ENCODE results near the gene MTHFD2L.
"Not testable (repeated sequence)": the region's sequence is repeated elsewhere in the genome, so short reads cannot be mapped to it uniquely, and the experiment has no call there.

MTHFD2L gene

GRCh38 chr4:74190919-74191397 lies 33.0 kb downstream of the MTHFD2L start:
- no peak for DNase-seq

DNA sequence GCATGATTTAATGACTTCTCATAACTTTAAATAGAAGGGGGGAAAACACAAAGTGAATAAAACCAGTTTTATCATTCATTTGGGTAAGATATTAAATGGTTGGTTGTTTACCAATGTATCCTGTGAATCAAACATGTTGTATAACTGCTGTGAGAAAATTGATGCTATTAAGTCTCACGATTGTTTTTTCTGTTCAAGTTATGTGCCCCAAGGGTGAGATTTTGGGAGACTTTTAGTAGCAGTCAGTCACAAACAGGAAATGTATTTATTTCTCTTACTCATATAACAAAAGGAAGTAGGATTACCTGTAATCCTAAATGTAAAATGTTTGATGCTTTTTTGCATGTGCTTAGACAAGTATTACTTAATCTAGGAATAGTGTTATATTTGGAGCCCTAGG lies 39.2 kb downstream of the MTHFD2L start:
- DNase-seq: no peak

DNA sequence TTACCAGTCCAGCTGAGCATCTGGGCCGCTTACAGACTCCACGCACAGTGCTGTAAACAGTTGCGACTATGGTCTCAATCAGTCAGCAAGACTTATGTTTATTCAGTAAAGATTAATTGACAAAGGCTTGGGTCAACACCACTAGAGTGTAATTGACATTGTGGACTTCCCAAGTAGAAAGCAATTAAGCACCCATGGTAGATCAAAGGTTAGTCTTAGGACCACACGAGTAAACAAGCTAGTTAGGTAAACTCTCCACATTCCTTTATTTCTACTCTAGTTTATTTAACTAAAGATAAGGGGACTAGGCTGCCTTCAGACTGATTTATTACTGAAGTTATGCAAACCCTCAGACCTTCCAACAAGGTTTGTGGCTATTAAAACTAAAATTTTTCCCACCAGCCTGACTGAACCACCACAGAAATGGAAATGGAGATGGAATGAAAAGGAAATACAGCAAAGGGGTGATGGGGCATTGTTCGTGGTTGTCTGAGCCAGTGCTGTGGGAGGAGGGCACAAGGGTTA lies 44.2 kb downstream of the MTHFD2L start:
- no peak for DNase-seq

DNA sequence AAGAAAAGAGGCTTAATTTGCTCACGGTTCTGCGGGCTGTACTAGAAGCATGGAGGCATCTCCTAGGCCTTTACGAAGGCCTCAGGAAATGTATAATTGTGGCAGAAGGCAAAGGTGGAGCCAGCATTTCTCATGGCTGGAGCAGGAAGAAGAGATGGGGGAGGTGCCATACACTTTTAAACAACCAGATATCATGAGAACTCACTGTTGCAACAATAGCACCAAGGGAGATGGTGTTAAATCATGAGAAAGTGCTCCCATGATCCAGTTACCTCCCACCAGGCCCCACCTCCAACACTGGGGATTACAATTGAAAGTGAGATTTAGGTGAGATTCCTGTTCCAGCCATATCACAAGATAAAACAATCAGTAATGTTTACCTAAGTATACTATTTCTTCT lies 45.5 kb downstream of the MTHFD2L start:
- DNase-seq: no peak

- DNase-seq: no peak
These were observed 47.1 kb downstream of the MTHFD2L start for GRCh38 chr4:74205046-74205445.

- DNase-seq: no peak
These were observed 47.6 kb downstream of the MTHFD2L start for GRCh38 chr4:74205559-74205958.

DNA sequence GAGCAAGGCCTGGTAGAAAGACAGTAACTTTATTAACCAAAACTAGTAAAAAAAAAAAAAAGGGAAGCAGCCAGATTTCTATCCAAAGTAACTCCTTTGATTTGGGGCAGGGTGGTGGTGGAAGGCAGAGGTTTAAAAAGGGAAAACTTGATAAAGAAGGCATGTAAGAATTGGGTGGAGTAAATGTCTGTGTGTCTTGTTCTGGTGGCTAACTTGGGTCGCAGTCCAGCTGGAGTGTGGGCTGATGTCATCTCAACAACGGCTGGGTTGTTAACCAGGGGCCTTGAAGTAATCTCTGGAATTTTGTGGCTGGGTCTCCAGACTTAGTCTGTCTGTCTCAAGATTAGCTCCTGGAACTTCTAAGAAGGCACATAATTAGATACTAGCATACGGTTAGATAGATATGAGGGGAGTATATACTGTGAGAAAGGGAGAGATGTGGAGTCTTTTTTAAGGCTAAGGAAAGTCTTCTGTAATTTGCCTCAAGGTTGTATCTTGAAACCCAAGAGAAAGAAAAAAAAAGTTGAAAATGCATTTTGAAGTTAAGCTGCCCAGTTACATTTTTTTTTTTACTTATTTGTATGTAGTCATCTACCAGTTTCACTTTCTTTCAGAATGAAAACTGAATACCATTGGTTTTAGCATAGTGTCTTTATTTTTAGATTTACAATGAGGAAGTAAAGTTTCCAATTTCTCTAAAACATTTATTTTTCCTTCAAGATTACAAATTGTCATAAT lies 48.3 kb downstream of the MTHFD2L start:
- no peak for DNase-seq

GRCh38 chr4:74214457-74215159 lies 56.7 kb downstream of the MTHFD2L start:
- DNase-seq: not testable (repeated sequence)

- not testable (repeated sequence) for DNase-seq
These were observed 57.3 kb downstream of the MTHFD2L start for GRCh38 chr4:74215236-74215635.

DNA sequence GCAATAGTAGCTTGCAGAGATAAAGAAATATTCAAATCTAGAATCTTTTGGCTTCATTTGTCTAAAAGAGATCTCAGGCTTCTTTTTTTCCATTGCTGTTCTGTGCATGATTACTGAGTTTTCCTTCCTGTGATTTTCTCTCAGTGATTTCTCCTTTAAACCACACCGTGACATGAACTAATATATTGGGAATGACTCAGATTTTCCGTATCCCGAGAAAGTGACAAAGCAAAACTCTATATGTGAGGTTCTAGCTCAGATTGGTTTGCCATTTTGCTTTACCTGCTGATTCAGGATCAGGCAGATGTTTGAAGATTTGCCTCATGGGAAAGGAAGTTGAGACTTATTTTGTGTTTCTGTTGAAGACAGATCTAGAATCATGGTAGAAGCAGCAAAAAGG lies 59.4 kb downstream of the MTHFD2L start:
- DNase-seq: no peak

DNA sequence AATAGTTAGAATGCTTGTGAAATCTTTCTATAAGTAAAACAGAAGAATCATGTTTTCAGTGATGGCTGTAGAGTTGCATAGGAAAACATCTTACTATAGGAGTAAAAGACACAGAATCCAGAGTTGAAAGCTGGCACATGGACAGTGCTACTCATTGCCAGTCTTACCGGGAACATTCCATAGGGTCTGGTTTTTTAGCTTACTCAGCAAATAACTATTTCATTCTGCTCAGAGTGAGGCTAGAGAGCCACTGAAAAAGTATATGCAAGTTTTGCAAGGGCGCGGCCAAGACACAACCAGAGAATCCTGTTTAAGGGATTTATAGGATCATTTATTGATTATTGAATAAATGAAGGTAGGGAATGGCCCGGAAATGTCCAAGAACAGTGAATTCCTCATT lies 60.3 kb downstream of the MTHFD2L start:
- DNase-seq: no peak

GRCh38 chr4:74219240-74219639 lies 61.3 kb downstream of the MTHFD2L start:
- DNase-seq: no peak

- DNase-seq: no peak
These were observed 65.2 kb downstream of the MTHFD2L start for GRCh38 chr4:74223098-74223497.

- DNase-seq: no peak
These were observed 65.9 kb downstream of the MTHFD2L start for GRCh38 chr4:74223801-74224200.

DNA sequence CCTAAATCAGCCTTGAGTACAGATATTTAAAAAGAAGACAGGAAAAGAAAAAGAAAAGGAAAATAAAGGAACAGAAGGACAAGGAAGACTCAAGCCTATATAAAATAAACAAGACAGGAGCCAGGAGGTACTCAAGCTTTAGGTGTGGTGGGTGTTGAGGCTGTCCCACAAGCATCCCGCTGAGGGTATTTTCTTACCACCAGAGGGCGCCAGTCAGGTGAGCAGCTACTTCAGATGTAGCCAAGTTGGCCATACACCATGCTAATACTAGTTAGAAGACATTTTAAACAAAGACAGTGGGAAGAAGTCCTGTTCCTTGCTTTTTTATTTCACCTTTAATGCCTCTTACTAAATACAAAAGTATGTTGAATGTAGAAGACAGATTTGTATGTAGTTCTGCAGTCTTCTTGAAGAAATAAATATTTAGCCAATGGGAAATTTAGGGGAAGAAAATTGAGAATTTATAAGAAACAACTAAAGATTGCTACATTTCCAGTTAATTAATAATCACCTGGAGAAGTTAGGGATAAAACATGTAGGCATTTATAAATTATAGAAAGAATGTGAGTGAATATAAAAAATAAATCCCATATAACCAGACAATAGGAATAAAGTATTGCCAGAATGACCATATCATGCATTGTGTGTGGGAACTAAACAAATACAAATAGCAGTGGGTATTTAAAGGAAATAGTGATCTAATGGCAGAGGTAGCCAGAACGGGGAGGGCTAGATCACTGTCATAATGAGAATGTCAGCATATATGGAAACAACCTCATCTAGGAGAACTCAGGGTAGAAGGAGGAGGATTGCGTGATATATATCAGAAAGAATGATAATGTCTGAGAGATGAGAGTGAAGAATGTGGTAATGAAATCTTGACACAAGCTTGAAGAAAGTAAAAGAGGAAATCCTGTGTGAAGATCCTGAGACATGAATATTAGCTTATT lies 71.0 kb downstream of the MTHFD2L start:
- peak; percentile 70 for DNase-seq

DNA sequence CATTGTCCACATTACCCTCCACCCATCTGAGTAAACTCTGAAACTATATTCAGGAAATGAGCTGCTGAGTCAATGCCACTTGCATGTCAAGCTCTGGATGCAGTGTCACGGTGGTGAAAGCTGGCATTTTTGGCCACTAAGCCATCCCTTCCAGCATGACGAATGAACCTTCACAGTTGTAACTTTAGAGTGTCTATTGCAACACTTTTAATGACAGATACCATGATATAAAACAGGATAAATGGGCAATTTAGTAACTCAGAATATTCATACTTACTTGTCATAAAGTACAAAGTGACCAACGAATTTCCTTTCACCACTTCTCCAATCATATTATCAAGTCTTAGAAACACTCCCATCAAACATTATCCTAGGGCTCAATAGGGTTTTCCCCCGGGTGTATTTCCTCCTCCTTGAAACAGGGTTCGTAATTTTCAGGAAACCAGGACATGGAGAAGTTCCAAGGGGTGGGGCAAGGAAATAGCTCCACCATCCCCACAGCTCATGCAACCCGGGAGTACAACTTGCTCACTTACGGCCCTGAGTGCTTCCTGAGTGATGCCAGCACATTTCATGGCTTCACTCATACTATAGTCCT lies 73.1 kb downstream of the MTHFD2L start:
- peak; percentile 64 for DNase-seq

- DNase-seq: no peak
These were observed 77.2 kb downstream of the MTHFD2L start for GRCh38 chr4:74235135-74235534.

GRCh38 chr4:74237425-74237966 lies 79.6 kb downstream of the MTHFD2L start:
- DNase-seq: no peak

DNA sequence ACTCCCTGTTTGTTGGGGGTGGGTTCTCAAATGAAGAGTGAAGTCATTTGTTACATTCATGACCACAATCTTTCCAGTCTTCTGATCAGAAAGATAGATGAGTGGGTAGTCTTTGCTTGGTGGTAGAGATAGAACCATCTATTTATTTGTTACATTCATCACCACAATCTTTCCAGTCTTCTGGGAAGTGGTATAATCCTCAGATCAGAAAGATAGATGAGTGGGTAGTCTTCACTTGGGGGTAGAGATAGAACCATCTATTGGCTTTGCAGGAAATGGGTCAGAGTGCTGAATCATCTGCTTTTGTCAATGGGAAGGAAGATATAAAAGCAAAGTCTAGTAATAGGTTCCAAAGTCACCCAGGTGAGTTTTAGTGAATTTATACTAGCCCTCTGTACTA lies 86.1 kb downstream of the MTHFD2L start:
- no peak for DNase-seq

DNA sequence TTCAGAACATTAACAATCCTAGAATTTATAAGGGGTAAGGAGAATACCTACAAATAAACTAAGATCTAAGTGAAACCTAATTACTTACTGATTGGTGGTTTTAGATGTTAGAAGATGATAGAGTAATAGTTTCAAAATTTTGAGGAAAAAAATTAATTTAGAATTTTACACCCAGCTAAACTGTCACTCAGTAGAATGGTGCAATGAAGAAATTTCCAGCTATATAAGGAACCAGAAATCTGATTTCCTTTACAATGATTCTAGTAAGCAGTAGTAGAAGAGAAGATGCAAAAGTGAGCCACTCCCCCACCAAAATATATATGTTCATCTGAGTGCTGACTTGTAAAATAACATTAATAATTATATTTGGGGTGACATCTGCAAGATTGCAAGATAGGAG lies 95.0 kb downstream of the MTHFD2L start:
- no peak for DNase-seq

DNA sequence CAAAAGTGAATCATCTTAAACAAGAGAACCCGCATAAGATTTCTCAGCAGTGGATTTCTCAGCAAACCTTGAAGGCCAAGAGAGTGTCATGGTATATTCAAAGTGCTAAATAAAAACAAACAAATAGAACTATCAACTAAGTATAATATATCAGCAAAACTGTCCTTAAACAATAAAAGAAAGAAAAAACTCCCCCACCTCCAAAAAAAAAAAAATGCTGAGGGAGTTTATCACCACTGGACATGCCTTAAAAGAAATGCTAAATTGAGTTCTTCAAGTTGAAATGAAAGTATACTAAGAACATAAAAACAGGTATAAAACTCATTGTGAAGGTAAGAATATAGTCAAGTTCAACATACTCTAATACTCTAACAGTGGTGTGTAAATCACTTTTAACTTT lies 96.5 kb downstream of the MTHFD2L start:
- DNase-seq: no peak

DNA sequence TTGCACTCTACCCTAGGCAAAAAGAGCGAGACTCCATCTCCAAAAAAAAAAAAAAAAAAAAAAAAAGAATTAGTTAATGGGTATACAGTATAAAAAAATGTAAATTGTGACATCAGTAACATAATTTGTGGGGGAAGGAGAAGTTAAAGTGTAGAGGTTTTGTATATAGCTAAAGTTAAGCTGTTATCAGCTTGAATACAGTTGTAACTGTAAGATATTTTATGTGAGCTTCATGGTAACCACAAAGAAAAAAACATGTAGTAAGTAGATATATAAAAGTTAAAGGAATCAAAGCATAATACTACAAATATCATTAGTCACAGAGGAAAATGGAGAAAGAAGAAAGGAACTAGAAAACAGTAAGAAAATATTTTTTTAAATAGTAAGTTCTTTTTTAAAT lies 97.2 kb downstream of the MTHFD2L start:
- no peak for DNase-seq

All from CD4-positive, alpha-beta T cell treated with Interleukin-15 for 1 hour (primary cell).